ENCODE data around the gene CCDC187.

GRCh38 chr9:136244969-136245218 is 59.0 kb downstream of the CCDC187 start:
- TF ChIP-seq CTCF (IDR thresholded peaks at IDR 0.05; ENCODE audit: borderline replicate concordance, extremely low read depth, low read length, poor library complexity, severe bottlenecking) (no peak), EZH2 (IDR thresholded peaks at IDR 0.05; ENCODE audit: borderline replicate concordance, low read depth, low read length, severe bottlenecking) (no peak)
